HL-60 (cell line): ENCODE results near the gene CCNK.

Source experiments
- CTCF ChIP-seq: IDR thresholded peaks from one replicate; pipeline ENCODE4 v1.5.1; 2011; ENCODE audit warnings: low read length, control low read depth, inconsistent platforms; ENCODE audit not compliant: insufficient read depth
- TF ChIP-seq, protein P1 (sequence below): IDR thresholded peaks from 2 replicates; pipeline ENCODE4 v1.6.1; 2012; ENCODE audit warnings: low read depth; ENCODE audit not compliant: insufficient replicate concordance

GRCh38 chr14:99538733-99539132 lies 57.5 kb downstream of the CCNK start:
- no peak for TF ChIP-seq CTCF
- TF ChIP-seq, protein P1, sequence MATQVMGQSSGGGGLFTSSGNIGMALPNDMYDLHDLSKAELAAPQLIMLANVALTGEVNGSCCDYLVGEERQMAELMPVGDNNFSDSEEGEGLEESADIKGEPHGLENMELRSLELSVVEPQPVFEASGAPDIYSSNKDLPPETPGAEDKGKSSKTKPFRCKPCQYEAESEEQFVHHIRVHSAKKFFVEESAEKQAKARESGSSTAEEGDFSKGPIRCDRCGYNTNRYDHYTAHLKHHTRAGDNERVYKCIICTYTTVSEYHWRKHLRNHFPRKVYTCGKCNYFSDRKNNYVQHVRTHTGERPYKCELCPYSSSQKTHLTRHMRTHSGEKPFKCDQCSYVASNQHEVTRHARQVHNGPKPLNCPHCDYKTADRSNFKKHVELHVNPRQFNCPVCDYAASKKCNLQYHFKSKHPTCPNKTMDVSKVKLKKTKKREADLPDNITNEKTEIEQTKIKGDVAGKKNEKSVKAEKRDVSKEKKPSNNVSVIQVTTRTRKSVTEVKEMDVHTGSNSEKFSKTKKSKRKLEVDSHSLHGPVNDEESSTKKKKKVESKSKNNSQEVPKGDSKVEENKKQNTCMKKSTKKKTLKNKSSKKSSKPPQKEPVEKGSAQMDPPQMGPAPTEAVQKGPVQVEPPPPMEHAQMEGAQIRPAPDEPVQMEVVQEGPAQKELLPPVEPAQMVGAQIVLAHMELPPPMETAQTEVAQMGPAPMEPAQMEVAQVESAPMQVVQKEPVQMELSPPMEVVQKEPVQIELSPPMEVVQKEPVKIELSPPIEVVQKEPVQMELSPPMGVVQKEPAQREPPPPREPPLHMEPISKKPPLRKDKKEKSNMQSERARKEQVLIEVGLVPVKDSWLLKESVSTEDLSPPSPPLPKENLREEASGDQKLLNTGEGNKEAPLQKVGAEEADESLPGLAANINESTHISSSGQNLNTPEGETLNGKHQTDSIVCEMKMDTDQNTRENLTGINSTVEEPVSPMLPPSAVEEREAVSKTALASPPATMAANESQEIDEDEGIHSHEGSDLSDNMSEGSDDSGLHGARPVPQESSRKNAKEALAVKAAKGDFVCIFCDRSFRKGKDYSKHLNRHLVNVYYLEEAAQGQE: no peak
